SIG-M5 treated with dmso at 0.1 percent for 504 hours (cell line): ENCODE measurements around the gene RAB28.

Experiments
- DNase-seq: peaks from one replicate; lab custom pipeline; 2025; ENCODE audit not compliant: unreplicated experiment; lab: John Stamatoyannopoulos, UW

RAB28 gene

GRCh38 chr4:13323921-13324320 is 160.2 kb downstream of the RAB28 start:
- DNase-seq = no peak

GRCh38 chr4:13322681-13323101 is 161.4 kb downstream of the RAB28 start:
- DNase-seq = no peak
